ENCODE measurements around the gene HHAT.

HHAT gene

GRCh38 chr1:210335001-210335400 lies 6.3 kb downstream of the HHAT start:
- no peak for DNase-seq (ENCODE audit: extremely low read depth, low read depth)
- no peak for TF ChIP-seq CTCF (IDR thresholded peaks at IDR 0.05; ENCODE audit: low read depth, low read length, missing control alignments)
- no peak overlapping the region for H3K4me3 ChIP-seq (replicated peaks; ENCODE audit: low read depth, low read length)

GRCh38 chr1:210336362-210336761 lies 7.7 kb downstream of the HHAT start:
- no peak for DNase-seq (ENCODE audit: extremely low read depth, low read depth)
- H3K4me3 ChIP-seq (replicated peaks; ENCODE audit: low read depth, low read length), result no peak overlapping the region

GRCh38 chr1:210339500-210339899 lies 10.8 kb downstream of the HHAT start:
- no peak for DNase-seq (ENCODE audit: extremely low read depth, low read depth)
- H3K4me3 ChIP-seq (replicated peaks; ENCODE audit: low read depth, low read length), result no peak overlapping the region
- TF ChIP-seq CTCF (IDR thresholded peaks at IDR 0.05; ENCODE audit: low read depth, low read length, missing control alignments), result no peak

More at GRCh38 chr1:210336362-210336761, 7.7 kb downstream of the HHAT start:
- no peak for TF ChIP-seq CTCF (IDR thresholded peaks at IDR 0.05; ENCODE audit: low read depth, low read length, missing control alignments)

GRCh38 chr1:210340311-210340710 lies 11.6 kb downstream of the HHAT start:
- no peak for DNase-seq (ENCODE audit: extremely low read depth, low read depth)

GRCh38 chr1:210340841-210341240 lies 12.1 kb downstream of the HHAT start:
- TF ChIP-seq CTCF (IDR thresholded peaks at IDR 0.05; ENCODE audit: low read depth, low read length, missing control alignments), result no peak
- no peak overlapping the region for H3K4me3 ChIP-seq (replicated peaks; ENCODE audit: low read depth, low read length)

More at GRCh38 chr1:210340311-210340710, 11.6 kb downstream of the HHAT start:
- TF ChIP-seq CTCF (IDR thresholded peaks at IDR 0.05; ENCODE audit: low read depth, low read length, missing control alignments), result no peak
- no peak overlapping the region for H3K4me3 ChIP-seq (replicated peaks; ENCODE audit: low read depth, low read length)

GRCh38 chr1:210342986-210343780 lies 14.5 kb downstream of the HHAT start:
- TF ChIP-seq CTCF (IDR thresholded peaks at IDR 0.05; ENCODE audit: low read depth, low read length, missing control alignments), result no peak
- DNase-seq (ENCODE audit: extremely low read depth, low read depth), result no peak
- H3K4me3 ChIP-seq (replicated peaks; ENCODE audit: low read depth, low read length), result peak overlapping the region; percentile 22

More at GRCh38 chr1:210340841-210341240, 12.1 kb downstream of the HHAT start:
- DNase-seq (ENCODE audit: extremely low read depth, low read depth), result no peak

Measured in HFF-Myc (cell line).